Keratinocyte (primary cell): Measurements from ENCODE around the gene MUL1.

ENCODE experiments used
- EZH2 ChIP-seq: IDR thresholded peaks from one replicate; pipeline ENCODE4 v1.6.1; 2012; ENCODE audit warnings: inconsistent platforms, mild to moderate bottlenecking, low read length, moderate library complexity
- TF ChIP-seq, protein P1 (sequence below), 3 experiments: IDR thresholded peaks in 1 of 3; conservative IDR thresholded peaks in 1 of 3; optimal IDR thresholded peaks in 1 of 3; 2 replicates in 2 of 3; 3 replicates in 1 of 3; pipeline versions ENCODE3 to v1.5.1; 2011; ENCODE audit warnings: low read length in 3 of 3, mild to moderate bottlenecking in 3 of 3, moderate library complexity in 2 of 3, control low read depth in 1 of 3, inconsistent platforms in 1 of 3; ENCODE audit not compliant: insufficient read depth in 2 of 3; ENCODE audit errors: extremely low read depth in 1 of 3

GRCh38 chr1:20481643-20482498, 26.1 kb downstream of the MUL1 start:
- TF ChIP-seq, protein P1, sequence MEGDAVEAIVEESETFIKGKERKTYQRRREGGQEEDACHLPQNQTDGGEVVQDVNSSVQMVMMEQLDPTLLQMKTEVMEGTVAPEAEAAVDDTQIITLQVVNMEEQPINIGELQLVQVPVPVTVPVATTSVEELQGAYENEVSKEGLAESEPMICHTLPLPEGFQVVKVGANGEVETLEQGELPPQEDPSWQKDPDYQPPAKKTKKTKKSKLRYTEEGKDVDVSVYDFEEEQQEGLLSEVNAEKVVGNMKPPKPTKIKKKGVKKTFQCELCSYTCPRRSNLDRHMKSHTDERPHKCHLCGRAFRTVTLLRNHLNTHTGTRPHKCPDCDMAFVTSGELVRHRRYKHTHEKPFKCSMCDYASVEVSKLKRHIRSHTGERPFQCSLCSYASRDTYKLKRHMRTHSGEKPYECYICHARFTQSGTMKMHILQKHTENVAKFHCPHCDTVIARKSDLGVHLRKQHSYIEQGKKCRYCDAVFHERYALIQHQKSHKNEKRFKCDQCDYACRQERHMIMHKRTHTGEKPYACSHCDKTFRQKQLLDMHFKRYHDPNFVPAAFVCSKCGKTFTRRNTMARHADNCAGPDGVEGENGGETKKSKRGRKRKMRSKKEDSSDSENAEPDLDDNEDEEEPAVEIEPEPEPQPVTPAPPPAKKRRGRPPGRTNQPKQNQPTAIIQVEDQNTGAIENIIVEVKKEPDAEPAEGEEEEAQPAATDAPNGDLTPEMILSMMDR (optimal IDR thresholded peaks at IDR 0.05 in 1 of 3, IDR thresholded peaks at IDR 0.05 in 1 of 3, conservative IDR thresholded peaks at IDR 0.05 in 1 of 3; ENCODE audit: extremely low read depth in 1 of 3, insufficient read depth in 2 of 3, low read length in 3 of 3), result no peak
- TF ChIP-seq EZH2, result no peak
